Eye (tissue), 1 donor: ENCODE results near the gene AK3.

Experiments used
- DNase-seq: peaks from one replicate; pipeline ENCODE4 v3.0.0-alpha.2; 2015

The AK3 gene

DNA sequence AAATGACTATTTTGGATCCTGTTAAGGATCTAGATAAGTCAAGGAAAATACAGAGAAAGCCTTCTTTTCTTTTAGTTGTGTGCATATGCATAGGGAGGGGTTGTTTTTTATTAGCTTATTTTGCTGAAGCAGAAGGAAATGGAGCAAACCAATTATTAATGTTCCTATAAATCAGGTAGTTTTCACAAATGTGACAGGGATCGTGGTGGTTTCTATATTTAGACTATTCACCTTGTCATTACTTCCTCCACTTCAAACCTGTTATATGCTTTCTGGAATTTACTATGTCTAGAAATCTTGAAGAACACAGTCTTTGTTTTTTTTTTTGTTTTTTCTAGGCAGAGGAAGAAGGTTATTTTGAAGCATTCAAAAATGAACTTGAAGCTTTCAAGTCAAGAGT is 39.5 kb downstream of the AK3 start:
- DNase-seq, result no peak

GRCh38 chr9:4700932-4701331 is 40.1 kb downstream of the AK3 start:
- DNase-seq, result no peak

DNA sequence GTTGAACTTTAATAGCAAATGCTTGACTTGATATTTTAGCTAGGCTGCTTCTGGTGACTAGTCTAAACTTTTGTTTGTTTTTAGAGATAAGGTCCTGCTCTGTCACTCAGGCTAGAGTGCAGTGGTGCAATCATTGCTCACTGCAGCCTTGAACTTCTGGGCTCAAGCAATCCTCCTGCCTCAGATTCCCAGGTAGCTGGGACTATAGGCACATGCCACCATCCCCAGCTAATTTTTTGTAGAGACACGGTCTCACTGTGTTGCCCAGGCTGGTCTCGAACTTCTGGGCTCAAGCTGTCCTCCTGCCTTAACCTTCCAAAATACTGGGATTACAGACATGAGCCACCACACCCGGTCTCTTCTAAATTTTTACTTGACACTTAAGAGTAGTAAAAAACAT is 40.9 kb downstream of the AK3 start:
- no peak for DNase-seq

GRCh38 chr9:4691795-4692194 is 49.2 kb downstream of the AK3 start:
- DNase-seq, result no peak

- DNase-seq, result no peak
Observed at GRCh38 chr9:4690144-4690543, 50.9 kb downstream of the AK3 start.

GRCh38 chr9:4689687-4690104 is 51.3 kb downstream of the AK3 start:
- DNase-seq, result no peak

DNA sequence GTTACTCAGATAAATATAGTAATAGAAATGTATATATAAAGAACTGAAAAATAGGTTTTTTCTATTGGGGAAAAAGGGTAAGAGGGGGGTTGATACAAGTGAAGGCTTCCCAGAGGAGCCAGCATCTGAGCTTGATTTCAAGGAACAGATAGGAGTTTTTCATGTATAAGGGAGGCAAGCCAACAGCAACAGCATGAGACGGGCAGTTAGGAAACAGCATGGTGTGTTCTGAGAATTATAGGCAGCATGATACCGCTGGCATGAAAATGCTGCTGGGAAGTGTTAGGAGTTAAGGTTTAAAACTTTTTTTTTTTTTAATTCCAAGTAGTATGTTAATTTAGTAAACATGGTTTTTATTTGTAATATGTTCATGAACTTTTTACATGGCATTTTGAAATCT is 52.0 kb downstream of the AK3 start:
- no peak for DNase-seq

GRCh38 chr9:4686584-4686983 is 54.4 kb downstream of the AK3 start:
- DNase-seq, result no peak

DNA sequence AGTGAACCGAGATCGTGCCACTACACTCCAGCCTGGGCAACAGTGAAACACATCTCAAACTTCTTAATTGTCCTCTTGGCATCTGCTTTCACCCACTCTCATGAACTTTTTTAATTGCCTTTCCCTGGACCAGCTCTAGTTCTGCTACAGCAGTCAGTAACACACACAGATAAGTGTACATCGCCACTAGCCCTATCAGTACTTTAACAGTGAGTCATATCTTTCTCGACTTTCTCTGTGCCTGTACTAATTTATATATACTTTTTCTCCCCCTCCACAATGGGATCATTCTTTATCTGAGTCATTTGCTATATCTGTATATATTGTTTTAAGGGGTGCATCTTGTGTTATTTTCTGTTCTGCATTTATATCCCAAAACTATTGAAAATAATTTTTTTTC is 54.9 kb downstream of the AK3 start:
- no peak for DNase-seq

DNA sequence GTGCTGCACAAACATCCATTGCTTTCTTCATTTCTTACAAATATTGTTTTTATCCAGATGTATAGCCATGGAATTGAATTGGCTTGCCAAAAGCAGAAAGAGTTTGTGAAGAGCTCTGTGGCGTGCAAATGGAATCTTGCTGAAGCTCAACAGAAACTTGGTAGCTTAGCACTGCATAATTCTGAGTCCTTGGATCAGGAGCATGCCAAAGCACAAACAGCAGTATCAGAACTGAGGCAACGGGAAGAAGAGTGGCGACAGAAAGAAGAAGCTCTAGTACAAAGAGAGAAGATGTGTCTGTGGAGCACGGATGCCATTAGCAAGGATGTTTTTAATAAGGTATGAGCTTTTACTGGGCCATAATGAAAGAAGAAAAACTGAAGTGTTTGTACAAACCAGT is 56.2 kb downstream of the AK3 start:
- DNase-seq, result no peak

- no peak for DNase-seq
Observed at GRCh38 chr9:4680750-4681149, 60.3 kb downstream of the AK3 start.

GRCh38 chr9:4680173-4680525 is 60.9 kb downstream of the AK3 start:
- peak; percentile 76 for DNase-seq

GRCh38 chr9:4679268-4680172 is 61.5 kb downstream of the AK3 start, which contains the start of gene CDC37L1:
TSS of gene CDC37L1 (plus strand) at chr9:4679569. CDS start at chr9:4679768, 199 bp downstream.
- DNase-seq, result peak; percentile 99

DNA sequence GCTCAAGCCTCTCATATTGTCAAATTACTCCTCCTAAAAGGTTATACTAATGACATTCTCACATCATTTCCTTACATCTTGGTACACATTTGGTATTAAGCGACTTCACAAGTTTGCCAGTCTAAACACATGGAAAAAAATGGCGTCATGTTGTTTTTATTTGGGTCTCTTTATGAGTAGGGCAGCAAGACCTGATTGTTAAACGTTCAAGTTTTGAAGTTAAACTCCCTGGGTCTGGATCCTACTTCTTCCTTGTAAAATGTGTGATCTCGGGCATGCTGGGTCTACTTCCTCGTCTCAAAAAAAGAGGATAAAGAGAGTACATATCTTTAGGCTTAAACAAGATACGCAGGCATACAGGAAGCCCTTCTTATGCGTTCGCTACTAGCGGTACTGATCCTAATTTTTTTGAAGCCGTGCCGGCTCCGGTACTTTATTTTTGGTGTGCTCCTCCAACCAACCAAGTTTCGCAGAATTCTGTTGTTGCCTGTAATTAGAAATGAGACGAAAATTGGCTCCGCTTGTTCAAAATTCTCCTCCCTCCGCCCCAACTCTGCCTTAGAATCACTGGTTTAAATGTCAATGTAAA is 62.2 kb downstream of the AK3 start:
- DNase-seq, result peak; percentile 88

DNA sequence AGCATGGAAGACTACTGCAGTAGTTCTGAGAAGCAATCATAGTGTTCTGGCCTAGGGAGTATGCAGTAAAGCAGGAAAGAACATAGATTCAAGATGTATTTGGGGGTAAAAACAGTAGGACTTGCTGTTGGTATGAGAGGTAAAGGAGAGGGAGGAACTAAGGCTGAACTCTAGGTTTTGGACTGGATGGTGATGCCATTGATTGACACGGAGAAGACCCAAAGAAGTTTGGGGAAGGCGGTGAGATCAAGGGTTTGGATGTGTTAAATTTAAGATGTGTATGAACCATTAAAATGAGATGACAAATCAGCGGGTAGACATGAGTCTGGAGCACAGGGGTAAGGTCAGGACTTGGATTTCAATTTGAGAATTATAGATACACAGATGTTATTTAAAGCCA is 63.6 kb downstream of the AK3 start:
- DNase-seq, result no peak

DNA sequence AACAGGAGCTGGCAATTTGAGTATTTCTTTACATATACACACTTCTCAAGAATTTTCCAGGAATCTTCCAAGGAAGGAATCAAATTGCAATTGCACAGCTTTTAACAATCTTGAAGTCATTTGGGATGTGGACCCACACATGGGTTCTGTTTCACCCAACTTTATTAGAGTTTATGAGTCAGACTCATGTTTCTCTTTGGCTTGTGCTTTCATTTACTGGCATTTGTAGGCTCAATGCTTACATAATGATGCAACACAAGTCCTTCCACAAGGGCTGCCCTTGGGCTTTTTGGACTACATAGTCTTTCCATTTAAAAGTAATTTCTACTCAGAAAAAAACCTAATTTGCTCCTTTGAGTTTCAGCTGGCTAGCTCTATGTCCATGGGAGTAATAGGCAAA is 66.2 kb downstream of the AK3 start:
- DNase-seq, result peak; percentile 10

- no peak for DNase-seq
Observed at GRCh38 chr9:4671737-4672136, 69.3 kb downstream of the AK3 start.

DNA sequence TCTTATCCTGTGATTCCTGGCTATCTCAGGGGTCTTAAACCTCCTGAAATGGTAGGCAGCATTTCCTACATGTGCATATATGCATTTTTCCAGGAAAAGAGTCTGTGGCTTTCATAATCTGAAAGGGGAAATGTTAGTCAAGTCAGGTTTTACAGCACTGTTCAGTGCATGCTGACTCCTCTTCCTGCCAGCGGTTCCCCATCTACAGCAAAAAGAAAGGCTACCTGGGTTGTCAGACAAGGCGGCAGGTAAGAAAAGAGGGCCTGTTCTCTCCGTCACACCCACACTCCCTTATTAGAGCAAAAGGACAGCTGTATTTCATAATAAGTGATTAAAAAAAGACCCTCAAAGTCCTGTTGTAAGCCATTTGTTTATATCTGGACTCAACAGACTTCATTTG is 70.4 kb downstream of the AK3 start:
- no peak for DNase-seq

DNA sequence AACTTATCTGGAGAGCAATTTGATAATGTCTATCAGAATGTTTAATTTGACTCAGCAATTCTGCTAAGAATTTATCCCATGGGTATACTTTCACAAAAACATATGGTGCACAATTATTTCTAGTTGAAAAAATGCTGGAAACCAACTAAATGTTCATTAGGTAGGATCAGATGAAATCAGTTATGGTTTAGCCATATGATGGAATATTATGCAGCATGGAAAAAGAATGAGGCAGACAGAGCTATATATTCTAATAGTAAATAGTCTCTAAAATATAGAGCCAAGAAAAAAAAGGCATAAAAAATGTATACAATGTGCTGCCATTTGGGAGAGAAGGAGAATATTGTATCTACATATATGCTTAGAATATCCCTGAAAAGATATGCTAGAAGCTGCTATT is 71.1 kb downstream of the AK3 start:
- no peak for DNase-seq

GRCh38 chr9:4668604-4669003 is 72.4 kb downstream of the AK3 start:
- no peak for DNase-seq

DNA sequence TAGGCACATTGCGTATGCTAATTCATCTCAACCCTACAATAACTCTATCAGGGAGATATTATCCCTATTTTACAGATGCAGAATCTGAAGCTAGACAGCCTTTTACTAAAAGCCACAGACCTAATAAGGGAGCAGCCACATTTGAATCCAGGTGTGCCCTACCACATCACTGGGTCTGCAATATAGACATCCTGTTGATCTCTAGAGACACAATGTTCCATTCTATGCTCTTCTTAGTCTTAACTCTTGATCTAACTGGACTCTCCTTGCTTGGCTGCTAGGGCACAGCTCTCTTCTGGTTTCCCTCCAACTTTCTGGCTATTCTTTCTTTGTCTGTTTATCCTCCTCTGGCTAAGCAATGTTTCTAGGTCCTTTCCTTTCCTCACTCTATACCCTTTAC is 73.3 kb downstream of the AK3 start:
- no peak for DNase-seq

DNA sequence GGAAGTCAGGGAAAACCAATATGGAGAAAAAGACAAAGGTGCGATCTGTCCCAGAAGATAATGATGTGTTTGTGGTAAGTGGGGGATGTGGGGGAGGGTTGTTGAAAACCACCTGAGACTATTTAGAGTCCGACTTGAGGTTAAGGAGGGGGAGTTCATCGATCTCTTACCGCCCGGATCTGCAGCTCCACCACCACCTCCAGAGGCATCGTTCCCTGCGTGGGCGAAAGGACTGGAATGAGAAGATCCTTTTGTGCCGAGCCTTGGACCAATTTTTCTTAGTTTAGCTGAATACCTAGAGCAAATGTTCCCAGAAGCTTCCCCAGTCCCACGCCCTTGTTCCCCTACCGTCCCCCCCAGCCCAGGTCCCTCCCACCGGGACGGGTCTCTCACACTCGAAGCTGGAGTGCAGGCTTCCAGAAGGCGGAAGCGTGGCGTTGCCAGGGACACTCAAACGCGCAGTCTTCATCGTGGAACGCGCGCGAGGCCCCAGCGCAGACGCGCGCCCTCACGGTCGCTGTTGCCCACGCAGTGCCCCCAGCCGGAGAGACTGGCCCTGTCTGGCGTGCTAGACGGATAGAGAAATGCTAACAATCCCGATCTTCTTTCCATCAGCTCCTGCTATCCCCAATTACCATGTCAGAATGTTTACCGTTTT is 74.8 kb downstream of the AK3 start, which contains the start of gene SPATA6L:
TSS of gene SPATA6L (minus strand) at position 439 of the 658 bp plus-strand sequence. CDS start at position 209, 230 bp downstream.
- DNase-seq, result peak; percentile 78

DNA sequence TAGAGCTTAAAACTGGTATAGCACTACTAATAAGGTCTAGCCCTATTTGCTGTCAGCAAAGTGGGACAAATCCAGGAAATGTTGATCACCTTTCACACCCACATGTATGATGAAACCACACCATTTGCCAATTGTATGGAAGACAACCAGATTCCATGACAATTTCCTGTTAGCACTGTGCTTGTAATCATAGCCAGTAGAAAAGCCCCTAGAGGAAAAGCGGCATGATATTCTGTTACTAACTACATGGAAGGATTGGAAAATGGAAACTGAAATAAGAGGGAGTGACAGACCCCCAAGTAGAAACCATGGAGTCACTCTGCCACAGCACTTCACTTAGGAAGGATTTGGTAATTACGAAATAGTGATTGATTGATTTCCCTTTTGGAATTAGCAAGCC is 75.6 kb downstream of the AK3 start:
- DNase-seq, result peak; percentile 33

DNA sequence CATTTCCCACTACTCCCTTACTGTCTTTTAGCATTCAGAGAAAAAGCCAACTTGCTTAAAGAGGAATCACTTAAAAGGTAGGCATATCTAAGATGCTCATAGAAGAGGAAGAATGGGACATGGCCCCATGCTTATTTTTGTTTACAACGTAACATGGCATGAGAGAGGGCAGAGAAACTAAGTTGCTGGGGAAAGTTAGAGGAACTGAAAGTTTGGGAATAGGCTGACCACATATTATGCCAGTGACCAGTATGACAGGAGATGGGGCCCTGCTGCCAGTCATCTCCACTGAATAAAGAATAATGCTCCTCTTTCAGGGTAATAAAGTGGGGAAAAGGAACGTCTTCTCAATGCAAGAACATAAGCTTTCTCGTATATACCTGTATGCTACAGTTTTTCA is 77.0 kb downstream of the AK3 start:
- no peak for DNase-seq
